ENCODE data around the gene TMEM63A. TPM values are rescaled to one million over a fixed set of nuclear protein-coding genes. Genes with fewer than 3 reads are reported as not detected.
"Not testable (repeated sequence)": the region's sequence is repeated elsewhere in the genome, so short reads cannot be mapped to it uniquely, and the experiment has no call there.

The TMEM63A gene
- total RNA-seq, 1 donor from 2014 or later = 41.3 TPM

DNA sequence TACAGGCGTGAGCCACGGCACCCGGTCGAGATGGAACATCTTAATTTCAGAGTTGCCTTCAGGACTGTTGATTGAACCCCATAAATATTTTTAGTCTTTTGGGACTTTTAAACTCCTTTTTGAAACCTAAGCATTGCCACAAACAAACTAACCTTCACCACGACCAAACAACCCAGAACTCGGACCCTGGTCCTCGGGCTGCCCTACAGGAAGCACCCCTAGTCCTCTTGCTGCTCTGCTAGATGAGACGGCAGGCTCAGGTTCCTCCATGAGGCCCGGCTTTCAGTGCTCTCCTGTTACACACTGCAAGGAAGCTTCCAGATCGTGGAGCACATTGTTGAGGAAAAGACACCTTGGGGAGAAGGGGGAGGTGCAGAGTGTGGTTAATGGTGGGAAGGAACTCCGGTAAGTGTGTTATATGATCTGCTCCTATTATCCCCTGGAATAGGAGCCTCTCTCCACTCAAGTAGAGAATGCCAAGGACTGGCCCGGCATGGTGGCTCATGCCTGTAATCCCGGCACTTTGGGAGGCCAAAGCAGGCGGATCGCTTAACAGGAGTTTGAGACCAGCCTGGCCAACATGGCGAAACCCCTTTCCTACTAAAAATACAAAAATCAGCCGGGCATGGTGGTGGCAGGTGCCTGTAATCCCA, 66.5 kb downstream of the TMEM63A start:
- Histone ChIP-seq H3K4me1 (peaks cover 41 to 72% of the 10 kb centered on the region in 2 donors), H3K27me3 (no peaks in the 10 kb centered on the region), H3K9me3 (no peaks in the 10 kb centered on the region), H3K27ac (peak overlapping the region; percentile 89 to 90), H3K36me3 (no peaks in the 10 kb centered on the region), H3K4me3 (no peak overlapping the region)
- no peak for TF ChIP-seq CTCF (IDR thresholded peaks at IDR 0.05)
- intact Hi-C loops (cut with DNase I) = loop anchor here (2.0 to 5.0 kb wide), 3 partner anchors 19 to 118 kb away; partner anchors contain the start of gene TMEM63A
- DNase-seq (ENCODE audit: low spot score in 2 of 2) = no peak

DNA sequence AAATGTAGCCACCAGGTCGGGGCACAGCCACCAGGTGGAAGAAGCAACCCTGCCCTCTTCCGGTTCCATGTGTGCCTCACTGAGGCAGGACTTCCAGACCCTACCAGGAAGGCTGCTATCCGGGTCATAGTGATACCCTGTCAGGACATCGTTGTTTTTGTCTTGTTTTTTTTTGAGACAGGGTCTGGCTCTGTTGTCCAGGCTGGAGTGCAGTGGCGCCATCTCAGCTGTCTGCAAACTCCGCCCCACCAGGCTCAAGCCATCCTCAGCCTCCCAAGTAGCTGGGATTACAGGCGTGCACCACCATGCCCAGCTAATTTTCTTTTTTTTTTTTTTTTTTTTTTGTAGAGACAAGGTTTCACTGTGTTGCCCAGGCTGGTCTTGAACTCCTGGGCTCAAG, 67.1 kb downstream of the TMEM63A start:
- H3K4me3 ChIP-seq; H3K9me3 ChIP-seq; H3K36me3 ChIP-seq; DNase-seq (ENCODE audit: low spot score in 2 of 2); H3K27me3 ChIP-seq: not testable (repeated sequence)
- intact Hi-C loops (cut with DNase I) = loop anchor here (5.0 kb wide), 2 partner anchors 67 to 118 kb away; partner anchors contain the start of gene TMEM63A
- peaks cover 41 to 67% of the 10 kb centered on the region in 2 donors for H3K4me1 ChIP-seq
- H3K27ac ChIP-seq = peak overlapping the region; percentile 89 to 90

- Histone ChIP-seq H3K4me1 (peaks cover 41 to 64% of the 10 kb centered on the region in 2 donors), H3K27ac (peak overlapping the region; percentile 89 to 90), H3K36me3 (no peaks in the 10 kb centered on the region), H3K27me3 (no peaks in the 10 kb centered on the region), H3K4me3 (peak overlapping the region in 1 of 2 donors; percentile 7), H3K9me3 (no peaks in the 10 kb centered on the region)
- TF ChIP-seq CTCF (IDR thresholded peaks at IDR 0.05) = no peak
- intact Hi-C loops (cut with DNase I) = no loop called here
- no peak for DNase-seq (ENCODE audit: low spot score in 2 of 2)
Measured at GRCh38 chr1:225814381-225814780, 67.8 kb downstream of the TMEM63A start.

DNA sequence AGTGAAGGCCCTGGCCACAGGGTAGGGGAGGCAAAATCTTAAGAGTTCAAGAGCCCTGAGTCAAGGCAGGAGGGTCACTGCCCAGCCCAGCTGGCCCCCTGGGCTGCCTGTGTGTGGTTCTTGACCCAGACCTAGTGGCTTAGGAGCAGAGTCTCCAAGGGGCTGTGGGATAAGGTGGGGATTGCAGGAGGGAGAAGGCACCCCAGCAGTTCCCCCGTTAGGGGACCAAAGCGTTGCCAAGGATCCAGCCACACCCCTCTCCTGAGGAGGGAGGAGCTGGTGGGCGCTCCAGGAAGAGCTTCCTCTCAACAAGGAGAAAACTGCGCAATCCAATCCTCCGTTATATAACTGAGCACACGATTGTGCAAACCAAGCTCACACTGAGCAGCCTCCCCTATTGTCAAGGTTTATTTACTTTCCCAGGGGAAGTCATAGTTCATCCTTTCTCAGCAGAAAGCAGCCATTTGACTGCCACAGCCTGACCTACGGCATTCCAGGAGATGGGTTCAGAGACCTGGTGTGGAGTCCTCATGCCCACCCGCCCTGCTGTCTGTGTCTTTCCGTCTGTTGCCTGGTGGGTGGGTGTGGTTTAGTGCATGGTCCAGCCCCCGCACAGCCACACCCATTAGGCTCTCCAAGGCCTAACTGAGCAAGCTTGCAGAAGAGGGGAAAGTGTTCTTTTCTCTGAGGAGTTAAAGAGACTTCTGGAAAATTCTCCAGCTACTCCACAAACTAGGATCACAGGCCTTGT, 68.8 kb downstream of the TMEM63A start:
- H3K27ac ChIP-seq = peak overlapping the region; percentile 89 to 90
- no peaks in the 10 kb centered on the region for H3K36me3 ChIP-seq
- H3K27me3 ChIP-seq = no peaks in the 10 kb centered on the region
- peaks cover 41 to 61% of the 10 kb centered on the region in 2 donors for H3K4me1 ChIP-seq
- no peak for TF ChIP-seq CTCF (IDR thresholded peaks at IDR 0.05)
- H3K4me3 ChIP-seq = peak overlapping the region in 1 of 2 donors; percentile 7
- no peak for DNase-seq (ENCODE audit: low spot score in 2 of 2)
- H3K9me3 ChIP-seq = no peaks in the 10 kb centered on the region
- intact Hi-C loops (cut with DNase I) = no loop called here

GRCh38 chr1:225812488-225813213, 69.5 kb downstream of the TMEM63A start:
- H3K36me3 ChIP-seq = no peaks in the 10 kb centered on the region
- peak overlapping the region in 1 of 2 donors; percentile 7 for H3K4me3 ChIP-seq
- no peaks in the 10 kb centered on the region for H3K9me3 ChIP-seq
- DNase-seq (ENCODE audit: low spot score in 2 of 2) = no peak
- TF ChIP-seq CTCF (IDR thresholded peaks at IDR 0.05) = no peak
- H3K4me1 ChIP-seq = peaks cover 39 to 54% of the 10 kb centered on the region in 2 donors
- H3K27me3 ChIP-seq = no peaks in the 10 kb centered on the region
- peak overlapping the region; percentile 89 to 90 for H3K27ac ChIP-seq
- intact Hi-C loops (cut with DNase I) = no loop called here
